Endothelial cell of umbilical vein (primary cell): ENCODE data around the gene MRPL55. TPM values are rescaled to one million over a fixed set of nuclear protein-coding genes. Genes with fewer than 3 reads are reported as not detected.

ENCODE experiments used
- BruUV-seq: library from RNA; stranded (reverse); fragments of 400-500 nt; replicated peaks from 2 replicates; lab custom pipeline; 2021; lab: Mats Ljungman, UMichigan
- CTCF ChIA-PET: fragments of 300-600, 350-600 bp; sonication (Branson Sonifier 250); formaldehyde crosslinking; loops from one replicate; lab custom pipeline; 2021; ENCODE audit warnings: antibody characterized with exemption, inconsistent platforms; lab: Charles Lee
- POLR2A ChIA-PET: fragments of 300-600, 350-600 bp; sonication (Branson Sonifier 250); formaldehyde crosslinking; loops from one replicate; lab custom pipeline; 2021; ENCODE audit warnings: antibody characterized with exemption, inconsistent platforms; lab: Charles Lee
- DNase-seq: peaks from one replicate; pipeline ENCODE4 v3.0.0-alpha.2; 2011; ENCODE audit warnings: low read depth, low spot score
- FAIRE-seq: peaks from 2 replicates; lab custom pipeline; 2011; peaks lifted over from hg19 to GRCh38; lab: Jason Lieb, UNC
- H2AFZ ChIP-seq: 2 replicates; pipeline ENCODE4 v1.6.0; 2012; ENCODE audit warnings: low read depth, low read length, control low read depth, inconsistent platforms
- H3K27ac ChIP-seq: 2 replicates; pipeline ENCODE4 v1.5.1; 2011; ENCODE audit warnings: low read depth, mild to moderate bottlenecking, control low read depth, low read length, moderate library complexity; ENCODE audit not compliant: insufficient read depth
- H3K27me3 ChIP-seq, 2 experiments: 2 replicates each; pipeline versions ENCODE4 v1.6.0 to v1.6.1; 2011; ENCODE audit warnings: low read length in 2 of 2, mixed read lengths in 1 of 2; ENCODE audit not compliant: control insufficient read depth in 2 of 2, insufficient read depth in 2 of 2
- H3K36me3 ChIP-seq, 2 experiments: 2 replicates in 1 of 2; 3 replicates in 1 of 2; pipeline ENCODE4 v1.5.1; 2011; ENCODE audit warnings: low read length in 2 of 2, mild to moderate bottlenecking in 1 of 2, moderate library complexity in 1 of 2; ENCODE audit not compliant: control insufficient read depth in 2 of 2, insufficient read depth in 2 of 2; ENCODE audit errors: extremely low read depth in 1 of 2
- H3K4me1 ChIP-seq: 3 replicates; pipeline ENCODE4 v1.5.1; 2011; ENCODE audit warnings: mild to moderate bottlenecking, low read length; ENCODE audit not compliant: control insufficient read depth, insufficient read depth; ENCODE audit errors: extremely low read depth
- H3K4me2 ChIP-seq: 2 replicates; pipeline ENCODE4 v1.6.1; 2011; ENCODE audit warnings: low read length, control low read depth, mixed read lengths; ENCODE audit not compliant: insufficient read depth
- H3K4me3 ChIP-seq, 3 experiments: fragments of 200-600 bp in 1 of 3; sonication (generic), shearing (Covaris generic) in 1 of 3; replicated peaks in 1 of 3; 2 replicates each; pipeline ENCODE4 v1.5.1; 2011 to 2016; ENCODE audit warnings: control low read depth in 3 of 3, low read length in 3 of 3, mild to moderate bottlenecking in 2 of 3, inconsistent platforms in 1 of 3, low read depth in 1 of 3, moderate library complexity in 1 of 3; ENCODE audit not compliant: insufficient read depth in 1 of 3
- H3K79me2 ChIP-seq: 2 replicates; pipeline ENCODE4 v1.6.0; 2012; ENCODE audit warnings: low read length, inconsistent platforms; ENCODE audit not compliant: control insufficient read depth, insufficient read depth
- H3K9ac ChIP-seq: replicated peaks from 2 replicates; pipeline ENCODE3; 2011; ENCODE audit warnings: low read length, control low read depth; ENCODE audit not compliant: insufficient read depth; ENCODE audit errors: extremely low read depth
- H3K9me1 ChIP-seq: replicated peaks from 3 replicates; pipeline ENCODE4 v1.6.0; 2011; ENCODE audit warnings: mild to moderate bottlenecking, low read length; ENCODE audit not compliant: control insufficient read depth, insufficient read depth; ENCODE audit errors: extremely low read depth
- H3K9me3 ChIP-seq: replicated peaks from 2 replicates; pipeline ENCODE4 v1.5.1; 2012; ENCODE audit warnings: low read length, inconsistent platforms; ENCODE audit not compliant: control insufficient read depth, insufficient read depth
- H4K20me1 ChIP-seq: replicated peaks from 2 replicates; pipeline ENCODE3; 2011; ENCODE audit warnings: mild to moderate bottlenecking, low read length; ENCODE audit not compliant: control insufficient read depth, insufficient read depth; ENCODE audit errors: extremely low read depth
- EZH2 ChIP-seq: IDR thresholded peaks from 2 replicates; pipeline ENCODE4 v1.6.1; 2012; ENCODE audit warnings: borderline replicate concordance, low read depth, mild to moderate bottlenecking, moderate library complexity, low read length, inconsistent platforms; ENCODE audit not compliant: severe bottlenecking
- FOS ChIP-seq: IDR thresholded peaks from 2 replicates; pipeline ENCODE4 v1.6.1; 2011; ENCODE audit warnings: mild to moderate bottlenecking, low read length, moderate library complexity, borderline replicate concordance; ENCODE audit not compliant: insufficient read depth
- GATA2 ChIP-seq: IDR thresholded peaks from 2 replicates; pipeline ENCODE4 v1.7.0; 2011; ENCODE audit warnings: low read depth, mild to moderate bottlenecking, moderate library complexity, mixed read lengths, low read length; ENCODE audit not compliant: insufficient read length, insufficient read depth
- JUN ChIP-seq: IDR thresholded peaks from 2 replicates; pipeline ENCODE4 v1.6.1; 2011; ENCODE audit warnings: borderline replicate concordance, low read depth; ENCODE audit not compliant: insufficient read length, insufficient read depth
- MYC ChIP-seq: IDR thresholded peaks from one replicate; pipeline ENCODE4 v1.6.1; 2011; ENCODE audit warnings: mild to moderate bottlenecking, low read depth, low read length
- POLR2A ChIP-seq: IDR thresholded peaks from 2 replicates; pipeline ENCODE4 v1.6.1; 2012; ENCODE audit warnings: low read depth, mild to moderate bottlenecking, control low read depth, low read length
- POLR2AphosphoS5 ChIP-seq: IDR thresholded peaks from 2 replicates; pipeline ENCODE4 v1.6.1; 2012; ENCODE audit warnings: low read depth, mild to moderate bottlenecking, control low read depth, low read length, moderate library complexity; ENCODE audit not compliant: insufficient read depth
- dilution Hi-C: fragments of 300-500 bp; cut with MboI; formaldehyde crosslinking; loops from one replicate; pipeline ENCODE4 v1.15.0; 2019; ENCODE audit warnings: low sequenced_read_pairs; ENCODE audit not compliant: extremely low pct_ligation_motif_present
- intact Hi-C: fragments of 100-400 bp; cut with micrococcal nuclease; formaldehyde crosslinking; loops from one replicate; pipeline ENCODE4 v1.10.0; 2022
- polyA plus RNA-seq, 4 experiments: library from polyadenylated mRNA; depleted of rRNA in 3 of 4; stranded (reverse) in 3 of 4; unstranded in 1 of 4; fragments of >200 nt; gene quantifications; 2 replicates each; pipeline versions ENCODE4 v1.2.1 to v1.2.3, GENCODE V29; 2011 to 2012; ENCODE audit warnings: missing spikeins in 1 of 4
- total RNA-seq: library from RNA; stranded (reverse); gene quantifications from 2 replicates; pipeline ENCODE4 v1.2.3, GENCODE V29; 2021
- TF ChIP-seq, protein P1 (sequence below), 2 donors: IDR thresholded peaks; 1 replicate in 1 of 2; 2 replicates in 1 of 2; pipeline ENCODE4 v1.5.1; 2011; ENCODE audit warnings: low read length in 2 of 2, mild to moderate bottlenecking in 2 of 2, moderate library complexity in 2 of 2, control low read depth in 1 of 2, inconsistent platforms in 1 of 2, low read depth in 1 of 2; ENCODE audit not compliant: insufficient read depth in 1 of 2; ENCODE audit errors: extremely low read depth in 1 of 2
- TF ChIP-seq, protein P2 (sequence below): IDR thresholded peaks from 2 replicates; pipeline ENCODE4 v1.6.1; 2011; ENCODE audit not compliant: insufficient read depth, insufficient read length

The MRPL55 gene
- total and polyA plus RNA-seq, 2 donors (not counting 3 experiments of a cell fraction or from before 2014, with no cell fraction given): 58.7 to 155 TPM

DNA sequence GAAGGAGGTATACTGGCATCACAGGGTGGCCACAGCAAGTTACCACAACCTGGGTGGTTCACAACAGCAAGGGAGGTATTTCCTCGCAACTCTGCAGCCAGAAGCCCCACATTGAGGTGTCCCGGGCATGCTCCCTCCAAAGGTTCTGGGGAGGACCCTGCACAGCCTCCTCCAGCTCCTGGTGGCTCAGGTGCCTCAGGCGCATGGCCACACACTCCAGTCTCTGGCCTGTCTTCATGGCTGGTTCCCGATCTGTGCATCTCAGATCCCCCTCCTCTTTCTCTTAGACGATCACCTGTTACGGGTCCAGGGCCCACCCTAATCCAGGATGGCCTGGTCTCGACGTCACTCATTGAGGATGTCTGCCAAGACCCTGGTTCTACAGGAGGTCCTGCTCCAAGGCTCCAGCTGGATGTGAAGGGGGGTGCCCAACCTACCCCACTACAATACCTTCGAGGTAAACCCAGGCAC is 33.3 kb downstream of the MRPL55 start:
- no peaks in the 10 kb centered on the region for H3K9me1 ChIP-seq
- dilution Hi-C loops (no loop called here), intact Hi-C loops (no loop called here)
- FAIRE-seq (no peak), DNase-seq (no peak)
- H3K27me3 ChIP-seq: peaks cover 0 to 2% of the 10 kb centered on the region in 2 experiments
- POLR2A ChIA-PET: no interaction called here
- H3K79me2 ChIP-seq: no peaks in the 10 kb centered on the region
- H3K4me3 ChIP-seq: no peak overlapping the region
- no peak overlapping the region for H3K27ac ChIP-seq
- no peaks in the 10 kb centered on the region for H4K20me1 ChIP-seq
- H3K4me2 ChIP-seq: no peak overlapping the region
- TF ChIP-seq JUN: no peak
- TF ChIP-seq, protein P1, sequence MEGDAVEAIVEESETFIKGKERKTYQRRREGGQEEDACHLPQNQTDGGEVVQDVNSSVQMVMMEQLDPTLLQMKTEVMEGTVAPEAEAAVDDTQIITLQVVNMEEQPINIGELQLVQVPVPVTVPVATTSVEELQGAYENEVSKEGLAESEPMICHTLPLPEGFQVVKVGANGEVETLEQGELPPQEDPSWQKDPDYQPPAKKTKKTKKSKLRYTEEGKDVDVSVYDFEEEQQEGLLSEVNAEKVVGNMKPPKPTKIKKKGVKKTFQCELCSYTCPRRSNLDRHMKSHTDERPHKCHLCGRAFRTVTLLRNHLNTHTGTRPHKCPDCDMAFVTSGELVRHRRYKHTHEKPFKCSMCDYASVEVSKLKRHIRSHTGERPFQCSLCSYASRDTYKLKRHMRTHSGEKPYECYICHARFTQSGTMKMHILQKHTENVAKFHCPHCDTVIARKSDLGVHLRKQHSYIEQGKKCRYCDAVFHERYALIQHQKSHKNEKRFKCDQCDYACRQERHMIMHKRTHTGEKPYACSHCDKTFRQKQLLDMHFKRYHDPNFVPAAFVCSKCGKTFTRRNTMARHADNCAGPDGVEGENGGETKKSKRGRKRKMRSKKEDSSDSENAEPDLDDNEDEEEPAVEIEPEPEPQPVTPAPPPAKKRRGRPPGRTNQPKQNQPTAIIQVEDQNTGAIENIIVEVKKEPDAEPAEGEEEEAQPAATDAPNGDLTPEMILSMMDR (IDR thresholded peaks at IDR 0.05; ENCODE audit: extremely low read depth in 1 of 2, insufficient read depth in 1 of 2, low read depth in 1 of 2, low read length in 2 of 2): no peak
- TF ChIP-seq POLR2AphosphoS5: no peak
- no peak for TF ChIP-seq GATA2
- TF ChIP-seq POLR2A: no peak
- TF ChIP-seq FOS: no peak
- no peak for TF ChIP-seq MYC
- TF ChIP-seq, protein P2, sequence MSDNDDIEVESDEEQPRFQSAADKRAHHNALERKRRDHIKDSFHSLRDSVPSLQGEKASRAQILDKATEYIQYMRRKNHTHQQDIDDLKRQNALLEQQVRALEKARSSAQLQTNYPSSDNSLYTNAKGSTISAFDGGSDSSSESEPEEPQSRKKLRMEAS: no peak
- no peak for TF ChIP-seq EZH2
- no peak overlapping the region for H2AFZ ChIP-seq
- no peak overlapping the region for H3K9ac ChIP-seq
- H3K36me3 ChIP-seq: no peaks in the 10 kb centered on the region
- H3K4me1 ChIP-seq: no peaks in the 10 kb centered on the region
- no peaks in the 10 kb centered on the region for H3K9me3 ChIP-seq
- no TSS peak for BruUV-seq
- CTCF ChIA-PET: no interaction called here
